Glomerular visceral epithelial cell (primary cell): Measurements from ENCODE around the gene RAET1L.
"Not testable (repeated sequence)": the region's sequence is repeated elsewhere in the genome, so short reads cannot be mapped to it uniquely, and the experiment has no call there.

ENCODE experiments used
- DNase-seq: peaks from one replicate; pipeline ENCODE4 v3.0.0-alpha.2; 2016; ENCODE audit errors: extremely low spot score

Gene RAET1L

DNA sequence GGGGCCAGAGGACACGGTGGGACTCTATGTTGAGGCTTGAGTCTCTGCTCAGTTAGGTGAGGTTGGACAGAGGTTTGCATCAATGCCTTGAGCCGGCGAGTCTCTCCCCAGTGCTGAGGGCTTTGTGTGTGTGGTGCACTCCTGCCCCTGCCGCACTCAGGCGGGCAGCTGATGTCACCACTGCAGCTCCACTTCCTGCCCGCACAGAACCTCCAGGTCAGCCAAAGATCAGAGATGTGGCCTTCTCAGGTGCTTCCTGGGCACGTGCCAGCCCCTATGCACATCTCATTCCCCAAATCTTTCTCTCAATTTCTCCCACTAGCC, 33.9 kb downstream of the RAET1L start:
- DNase-seq: not testable (repeated sequence)

DNA sequence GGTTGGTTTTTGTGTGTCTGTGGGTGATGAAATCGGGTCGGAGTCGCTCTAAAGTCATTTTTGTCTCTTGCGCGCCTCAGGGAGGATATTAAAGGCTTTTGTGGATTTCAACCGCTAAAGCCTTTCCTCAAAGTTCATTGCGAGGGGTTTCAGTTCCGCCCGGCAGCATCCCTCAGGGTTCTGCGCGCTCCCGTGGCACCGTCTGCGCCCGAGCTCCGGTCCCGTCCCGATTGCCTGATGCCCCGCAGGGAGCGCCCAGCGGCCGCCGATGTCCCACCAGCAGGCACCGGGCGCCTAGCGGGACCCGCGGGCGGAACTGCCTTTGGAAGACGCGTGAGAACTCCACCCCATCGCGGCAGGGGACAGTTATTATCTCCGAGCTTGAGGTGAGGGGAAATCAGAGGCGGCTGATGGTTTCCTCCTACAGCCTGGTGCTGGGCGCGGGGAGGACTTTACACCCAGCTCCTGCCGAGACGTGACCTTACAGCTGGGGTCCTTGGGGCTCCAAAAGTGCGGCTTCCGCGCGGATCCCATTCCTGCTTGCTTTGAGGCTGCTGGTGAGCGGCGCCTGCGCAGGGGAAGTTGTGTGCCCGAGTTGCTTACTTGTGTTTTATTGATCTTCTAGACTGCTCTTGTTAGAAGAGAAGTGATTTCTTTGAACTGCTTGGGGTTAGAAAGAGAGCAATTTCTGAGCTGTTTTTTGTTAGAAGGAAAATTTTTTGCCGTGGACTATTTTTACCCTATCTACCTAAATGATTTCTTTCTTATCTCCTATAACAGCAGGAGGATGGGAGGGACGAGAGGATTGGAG, 34.5 kb downstream of the RAET1L start:
- no peak for DNase-seq

DNA sequence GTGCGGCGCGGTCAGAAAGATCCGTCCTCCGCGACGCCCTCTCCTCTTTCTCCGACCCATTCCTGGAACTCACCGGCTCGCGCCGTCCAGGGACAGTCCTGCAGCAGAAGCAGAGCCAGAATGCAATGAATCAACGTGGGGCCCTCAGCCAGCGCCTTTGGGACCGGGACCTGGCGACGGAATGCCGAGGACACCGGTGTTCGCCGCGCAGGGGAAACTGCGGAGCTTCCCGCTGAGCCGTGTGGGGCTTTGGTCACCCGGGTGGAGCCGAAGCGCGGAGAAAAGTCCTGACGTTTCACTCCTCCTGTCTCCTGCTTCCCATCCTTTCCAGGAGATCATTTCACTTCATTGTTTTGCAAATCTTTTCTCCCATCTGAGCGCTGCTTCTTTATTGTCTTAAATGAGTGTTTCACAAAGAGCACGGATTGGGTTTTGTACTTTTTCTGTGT, 35.1 kb downstream of the RAET1L start:
- no peak for DNase-seq

DNA sequence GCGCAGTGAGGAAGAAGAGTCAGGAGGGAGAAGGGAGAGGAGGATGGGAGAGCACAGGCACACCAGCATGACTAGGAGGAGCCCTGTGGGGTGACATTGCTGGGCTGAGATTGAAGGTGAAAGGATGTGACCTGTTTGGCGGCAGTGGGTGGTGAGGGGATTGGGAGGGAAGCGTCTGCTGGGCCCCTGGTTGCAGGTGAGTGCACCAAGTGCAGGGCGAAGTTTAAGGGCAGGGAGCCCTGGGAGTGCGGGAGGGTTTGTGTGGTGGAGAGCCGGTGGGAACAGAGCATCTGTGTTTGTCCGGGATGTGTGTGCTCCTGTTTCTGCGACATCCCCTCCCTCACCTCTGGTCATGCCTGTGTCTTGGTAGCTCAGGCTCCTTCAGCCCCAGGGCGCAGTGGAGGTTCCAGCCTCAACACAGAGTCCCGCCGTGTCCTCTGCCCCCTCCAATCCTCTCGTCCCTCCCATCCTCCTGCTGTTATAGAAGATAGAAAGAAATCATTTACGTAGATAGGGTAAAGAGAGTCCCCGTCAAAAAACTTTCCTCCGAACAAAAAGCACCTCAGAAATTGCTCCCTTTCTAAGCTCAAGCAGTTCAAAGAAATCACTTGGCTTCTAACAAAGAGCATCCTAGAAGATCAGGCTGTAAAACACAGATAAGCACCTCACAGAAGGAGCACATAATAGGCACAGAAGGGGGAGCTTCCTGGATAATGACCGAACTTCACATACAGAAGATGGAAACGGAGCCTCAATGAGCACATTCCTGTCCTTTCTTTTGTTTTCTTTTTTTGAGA, 36.6 kb downstream of the RAET1L start:
- no peak for DNase-seq

DNA sequence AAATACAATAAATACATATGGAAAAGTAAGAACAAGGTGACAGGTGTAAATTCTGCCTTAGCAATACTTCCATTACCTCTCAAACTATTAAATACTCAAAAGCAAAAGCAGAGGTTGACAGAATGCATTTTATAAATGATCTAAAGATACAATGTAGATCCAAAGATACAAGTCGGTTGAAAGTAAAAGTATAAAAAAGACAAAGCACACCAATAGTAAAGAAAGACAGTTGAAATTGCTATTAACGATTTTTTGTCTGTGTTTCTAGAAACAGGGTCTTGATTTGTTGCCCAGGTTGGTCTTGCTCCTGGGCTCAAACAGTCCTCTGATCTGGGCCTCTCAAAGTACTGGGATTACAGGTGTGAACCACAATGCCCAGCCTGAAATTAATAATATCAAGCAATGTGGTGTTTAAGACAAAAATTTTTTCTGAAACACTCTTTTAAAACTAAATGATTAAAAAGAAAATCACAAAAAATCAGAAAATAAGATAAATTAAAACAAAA, 37.7 kb downstream of the RAET1L start:
- no peak for DNase-seq

DNA sequence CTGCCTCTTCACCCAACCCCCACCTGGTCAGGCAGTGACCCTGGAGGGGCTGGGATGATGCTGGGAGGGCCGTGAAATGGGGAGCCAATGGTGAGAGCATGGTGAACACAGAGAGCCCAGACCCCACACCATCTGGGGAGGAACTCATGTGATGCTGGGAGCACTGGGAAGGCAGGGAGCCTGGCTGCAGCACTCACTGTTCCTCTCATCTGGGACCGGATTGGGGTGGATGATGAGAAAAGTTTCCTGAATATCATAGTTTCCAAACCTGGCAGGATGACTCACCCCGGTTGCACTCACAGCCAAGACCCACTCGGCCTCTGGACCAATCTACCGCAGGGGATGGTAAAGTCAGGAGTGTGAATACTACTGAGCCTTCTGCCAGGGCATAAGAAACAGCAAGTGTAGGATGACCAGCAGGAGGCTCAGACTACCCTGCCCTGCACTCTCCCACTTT, 39.8 kb downstream of the RAET1L start:
- no peak for DNase-seq

DNA sequence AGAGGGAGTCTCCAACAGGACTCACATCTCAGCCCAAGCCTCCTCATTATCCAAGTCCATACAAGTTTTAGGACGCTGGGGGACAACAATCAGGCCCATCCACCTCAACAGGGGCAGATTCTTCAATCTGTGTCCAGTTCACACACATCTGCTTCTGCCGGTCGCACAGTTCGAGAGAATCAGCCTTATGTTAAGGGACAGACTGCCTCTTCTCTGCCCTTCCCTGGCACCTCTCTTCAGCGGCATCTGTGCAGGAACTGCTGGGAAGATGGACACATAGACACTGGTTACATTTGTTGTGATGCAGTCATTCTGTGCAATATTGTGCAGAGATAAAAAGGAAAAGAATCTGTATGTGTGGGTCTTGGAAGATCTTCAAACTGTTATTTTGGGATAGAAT, 40.6 kb downstream of the RAET1L start:
- DNase-seq: no peak

DNA sequence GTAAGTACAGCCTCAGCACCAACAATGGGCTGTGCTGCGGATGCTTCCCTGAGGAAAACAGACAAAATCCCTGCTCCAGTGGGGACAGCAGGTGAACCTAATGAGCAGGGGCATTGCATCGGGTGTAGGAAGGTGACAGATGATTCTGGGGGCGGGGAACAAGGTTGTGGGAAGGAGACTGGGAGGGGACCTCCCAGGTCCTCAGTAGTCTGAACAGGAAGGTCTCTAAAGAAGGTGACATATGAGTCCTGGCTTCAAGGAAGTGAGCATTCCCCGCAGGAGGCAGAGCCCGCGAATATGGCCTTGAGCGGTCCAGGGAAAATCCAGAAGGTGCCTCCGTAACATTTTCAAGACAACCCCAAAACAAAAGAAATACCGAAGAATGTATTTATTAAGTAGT, 42.2 kb downstream of the RAET1L start:
- no peak for DNase-seq

DNA sequence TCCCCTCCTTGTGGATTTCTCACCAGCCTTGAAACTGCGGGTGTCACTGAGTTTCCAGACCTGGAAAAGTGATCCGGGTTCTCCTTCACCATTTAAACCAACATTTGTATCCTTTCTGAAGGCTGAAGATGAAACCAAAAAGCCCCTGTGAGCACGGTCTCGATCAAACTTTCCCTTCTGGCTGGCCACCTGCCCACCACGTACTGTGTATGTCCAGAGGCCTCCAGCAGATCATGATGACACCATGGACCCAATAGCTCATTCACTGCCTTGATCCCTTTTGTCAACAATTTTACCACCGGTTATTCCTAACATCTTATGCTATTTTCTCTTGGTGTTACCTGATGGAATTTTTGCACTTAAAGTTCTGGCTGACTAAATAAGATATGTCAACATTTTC, 46.0 kb downstream of the RAET1L start:
- DNase-seq: no peak

DNA sequence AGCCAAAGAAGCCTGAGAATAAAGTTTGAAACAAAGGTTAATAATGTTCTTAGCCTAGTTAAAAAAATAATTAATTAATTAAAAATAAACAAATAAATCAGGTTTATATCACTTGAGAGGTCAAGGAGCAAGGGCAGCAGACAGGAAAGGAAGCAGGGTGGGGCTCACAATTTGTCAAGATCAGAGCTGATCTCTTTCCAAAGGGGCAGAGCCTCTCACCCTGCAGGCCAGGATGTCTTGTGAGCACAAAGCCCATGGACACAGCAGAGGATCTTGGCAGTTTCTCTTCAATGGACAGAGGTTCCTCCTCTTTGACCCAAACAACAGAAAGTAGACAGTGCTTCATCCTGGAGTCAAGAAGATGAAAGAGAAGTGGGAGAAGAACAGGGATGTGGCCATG, 46.7 kb downstream of the RAET1L start:
- no peak for DNase-seq

DNA sequence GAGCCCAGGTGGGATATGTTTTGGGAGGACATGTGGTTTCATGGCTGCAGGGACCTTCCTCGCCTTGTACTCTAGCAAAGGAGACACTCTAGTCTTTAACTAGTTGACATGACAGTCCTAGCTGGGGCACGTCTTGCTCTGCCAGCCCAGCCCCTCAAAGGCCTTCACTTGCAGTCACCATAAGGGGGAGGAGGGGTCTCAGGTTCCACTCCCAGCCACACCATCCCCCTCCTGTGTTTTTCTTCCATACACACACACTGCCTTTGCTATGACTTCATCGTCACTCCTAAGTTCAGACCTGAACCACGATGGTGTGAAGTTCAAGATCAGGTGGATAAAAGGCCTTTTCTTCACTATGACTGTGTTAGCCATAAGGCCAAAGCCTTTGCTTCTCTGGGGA, 48.1 kb downstream of the RAET1L start:
- no peak for DNase-seq

DNA sequence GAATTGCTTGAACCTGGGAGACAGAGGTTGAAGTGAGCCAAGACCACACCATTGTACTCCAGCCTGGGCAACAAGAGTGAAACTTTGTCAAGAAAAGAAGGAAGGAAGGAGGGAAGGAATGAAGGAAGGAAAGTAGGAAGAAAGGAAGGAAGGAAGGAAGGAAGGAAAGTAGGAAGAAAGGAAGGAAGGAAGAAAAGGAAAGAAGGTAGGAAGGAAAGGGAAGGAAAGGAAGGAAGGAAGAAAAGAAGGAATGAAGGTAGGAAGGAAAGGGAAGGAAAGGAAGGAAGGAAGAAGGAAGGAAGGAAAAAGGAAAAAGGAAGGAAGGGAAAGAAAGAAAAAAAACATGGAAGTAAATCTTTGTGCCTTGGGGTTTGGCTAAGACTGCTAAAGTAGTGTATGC, 49.9 kb downstream of the RAET1L start:
- DNase-seq: no peak

DNA sequence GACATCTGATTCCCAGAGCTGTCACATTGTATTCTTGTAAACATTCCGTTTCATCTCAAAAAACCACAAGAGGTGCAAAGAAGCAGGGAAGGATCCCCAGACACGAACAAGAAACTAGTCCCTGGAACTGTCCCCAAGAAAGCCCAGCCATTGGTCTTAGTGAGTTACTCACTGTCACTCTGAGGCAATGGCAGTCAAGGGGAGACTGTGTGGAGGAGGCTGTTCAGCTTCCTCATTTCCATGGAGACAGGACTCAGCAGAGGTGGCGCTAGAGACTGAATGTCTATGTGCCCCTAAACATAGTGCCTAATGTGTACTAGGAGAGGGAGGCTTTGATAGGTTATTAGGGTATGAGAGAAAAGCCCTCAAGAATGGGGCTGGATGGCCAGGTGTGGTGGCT, 50.5 kb downstream of the RAET1L start:
- DNase-seq: no peak

DNA sequence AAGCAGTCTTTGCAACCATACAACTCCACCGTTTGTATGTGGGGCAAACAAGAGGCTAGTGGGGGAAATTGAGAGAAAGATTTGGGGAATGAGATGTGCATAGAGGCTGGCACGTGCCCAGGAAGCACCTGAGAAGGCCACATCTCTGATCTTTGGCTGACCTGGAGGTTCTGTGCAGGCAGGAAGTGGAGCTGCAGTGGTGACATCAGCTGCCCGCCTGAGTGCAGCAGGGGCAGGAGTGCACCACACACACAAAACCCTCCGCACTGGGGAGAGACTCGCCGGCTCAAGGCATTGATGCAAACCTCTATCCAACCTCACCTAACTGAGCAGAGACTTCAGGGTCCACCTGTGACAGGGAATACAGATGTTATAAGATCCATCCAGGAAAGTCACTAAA, 50.9 kb downstream of the RAET1L start:
- DNase-seq: not testable (repeated sequence)

DNA sequence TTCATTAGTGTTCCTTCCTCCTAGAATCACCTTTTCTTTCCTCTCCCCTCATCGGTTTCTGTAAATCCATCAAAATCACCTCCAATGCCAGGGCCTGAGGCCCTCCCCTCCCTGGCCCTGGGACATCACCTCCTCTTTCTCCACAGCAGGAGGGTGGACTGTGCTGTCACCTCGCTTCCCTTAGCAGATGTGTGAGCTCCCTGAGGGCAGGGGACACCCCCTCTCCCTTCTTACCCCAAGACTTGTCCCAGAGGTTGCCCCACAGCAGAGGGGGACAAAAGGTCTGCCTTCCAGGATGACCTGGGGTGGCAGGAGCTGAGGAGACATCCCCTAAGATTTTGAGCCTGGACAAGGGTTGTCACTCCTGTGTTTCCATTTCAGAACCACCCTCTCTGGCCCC, 55.7 kb downstream of the RAET1L start:
- no peak for DNase-seq

DNA sequence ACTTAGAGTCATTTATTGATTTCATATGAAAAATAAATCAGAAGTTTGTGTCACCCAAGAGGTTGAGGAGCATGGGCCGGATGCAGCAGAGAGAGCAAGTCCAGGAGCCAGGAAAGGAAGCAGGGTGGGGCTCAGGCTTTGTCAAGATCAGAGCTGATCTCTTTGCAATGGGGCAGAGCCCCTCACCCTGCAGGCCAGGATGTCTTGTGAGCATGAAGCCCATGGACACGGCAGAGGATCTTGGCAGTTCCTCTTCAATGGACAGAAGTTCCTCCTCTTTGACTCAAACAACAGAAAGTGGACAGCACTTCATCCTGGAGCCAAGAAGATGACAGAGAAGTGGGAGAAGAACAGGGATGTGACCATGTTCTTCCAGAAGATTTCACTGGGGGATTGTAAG, 56.4 kb downstream of the RAET1L start:
- not testable (repeated sequence) for DNase-seq
